GM19324 (cell line): Measurements from ENCODE around the gene SLC2A11.
"Not testable (repeated sequence)": the region's sequence is repeated elsewhere in the genome, so short reads cannot be mapped to it uniquely, and the experiment has no call there.

ENCODE experiments used
- ATAC-seq: cut with Tn5 transposase; IDR thresholded peaks from one replicate; pipeline ENCODE4 v1.9.1; 2021; ENCODE audit warnings: mild to moderate bottlenecking, moderate library complexity; ENCODE audit not compliant: unreplicated experiment, low FRiP score

SLC2A11 gene

DNA sequence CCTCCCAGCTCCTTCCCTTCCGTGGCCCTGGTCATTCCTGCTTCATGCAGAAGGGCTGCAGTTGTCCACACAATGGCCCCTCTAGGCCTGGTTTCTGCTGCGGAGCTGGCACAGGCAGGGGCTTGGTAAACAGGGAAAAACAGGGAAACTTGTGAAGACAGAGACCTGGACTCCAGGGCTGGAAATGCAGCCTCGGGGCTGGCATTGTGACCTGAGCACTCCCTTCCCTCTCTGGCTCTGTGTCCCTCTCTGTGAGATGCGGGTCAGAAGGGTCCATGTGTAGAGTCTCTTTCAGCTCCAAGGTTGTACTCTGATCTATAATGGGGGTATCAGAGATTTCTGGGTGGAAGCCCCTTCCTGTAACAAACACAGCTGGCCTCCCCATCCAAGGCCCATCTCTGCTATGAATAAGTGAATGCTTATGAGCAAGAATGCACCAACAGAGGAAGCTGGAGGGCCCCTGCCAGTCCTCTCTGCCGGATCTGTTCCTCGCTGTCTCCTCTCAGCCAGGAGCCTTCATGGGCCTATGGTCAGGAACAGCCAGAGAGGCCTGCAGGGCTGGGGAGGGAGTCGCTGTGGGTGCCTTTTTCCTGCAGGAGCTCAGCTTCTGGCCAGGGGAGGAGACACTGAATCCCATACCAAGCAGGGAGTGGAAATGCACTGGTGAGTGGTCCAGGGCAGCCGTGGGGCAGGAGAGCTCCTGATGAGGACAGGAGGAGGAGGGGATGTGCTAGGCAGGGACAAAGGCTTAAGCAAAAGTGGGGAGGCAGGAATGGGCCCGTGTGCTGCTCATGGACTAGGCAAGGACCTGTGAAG, 12.2 kb upstream of the SLC2A11 start:
- ATAC-seq = no peak

DNA sequence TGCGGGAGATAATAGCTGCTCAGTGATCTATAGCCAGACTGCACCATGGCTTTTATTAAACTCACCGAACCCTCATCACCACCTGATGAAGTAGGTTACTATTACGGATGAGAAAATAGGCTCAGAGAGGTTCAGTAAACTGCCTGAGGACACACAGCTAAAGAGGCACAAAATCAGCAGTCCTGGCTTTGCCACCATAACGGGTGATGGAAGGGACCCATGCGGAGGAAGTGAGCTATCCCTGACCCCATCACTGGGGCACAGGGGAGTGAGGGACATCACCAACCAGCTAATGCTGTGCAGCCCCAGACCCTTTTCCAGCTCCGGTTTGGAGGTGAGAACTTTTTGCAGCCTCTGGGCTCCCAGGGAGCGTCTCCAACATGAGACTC, 11.6 kb upstream of the SLC2A11 start:
- no peak for ATAC-seq

DNA sequence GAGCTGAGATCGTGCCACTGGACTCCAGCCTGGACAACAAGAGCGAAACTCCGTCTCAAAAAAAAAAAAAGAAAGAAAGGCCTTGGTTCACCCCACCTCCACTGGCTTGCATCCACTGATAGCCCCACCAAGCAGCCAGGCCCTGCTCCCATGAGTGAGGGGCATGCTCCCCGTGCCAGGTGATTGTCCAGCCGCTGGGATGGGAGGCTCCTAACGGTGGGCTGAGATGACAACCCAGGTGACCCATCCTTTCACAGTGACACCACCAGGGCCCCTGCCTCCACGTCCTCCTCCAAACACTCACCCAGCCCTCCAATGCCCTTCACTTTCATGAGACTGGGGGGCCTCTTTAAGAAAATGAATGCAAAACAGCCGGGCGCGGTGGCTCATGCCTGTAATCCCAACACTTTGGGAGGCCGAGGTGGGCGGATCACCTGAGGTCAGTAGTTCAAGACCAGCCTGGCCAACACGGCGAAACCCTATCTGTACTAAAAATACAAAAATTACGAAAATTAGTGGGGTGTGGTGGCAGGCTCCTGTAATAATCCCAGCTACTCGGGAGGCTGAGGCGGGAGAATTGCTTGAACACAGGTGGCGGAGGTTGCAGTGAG, 10.3 kb upstream of the SLC2A11 start:
- no peak for ATAC-seq

DNA sequence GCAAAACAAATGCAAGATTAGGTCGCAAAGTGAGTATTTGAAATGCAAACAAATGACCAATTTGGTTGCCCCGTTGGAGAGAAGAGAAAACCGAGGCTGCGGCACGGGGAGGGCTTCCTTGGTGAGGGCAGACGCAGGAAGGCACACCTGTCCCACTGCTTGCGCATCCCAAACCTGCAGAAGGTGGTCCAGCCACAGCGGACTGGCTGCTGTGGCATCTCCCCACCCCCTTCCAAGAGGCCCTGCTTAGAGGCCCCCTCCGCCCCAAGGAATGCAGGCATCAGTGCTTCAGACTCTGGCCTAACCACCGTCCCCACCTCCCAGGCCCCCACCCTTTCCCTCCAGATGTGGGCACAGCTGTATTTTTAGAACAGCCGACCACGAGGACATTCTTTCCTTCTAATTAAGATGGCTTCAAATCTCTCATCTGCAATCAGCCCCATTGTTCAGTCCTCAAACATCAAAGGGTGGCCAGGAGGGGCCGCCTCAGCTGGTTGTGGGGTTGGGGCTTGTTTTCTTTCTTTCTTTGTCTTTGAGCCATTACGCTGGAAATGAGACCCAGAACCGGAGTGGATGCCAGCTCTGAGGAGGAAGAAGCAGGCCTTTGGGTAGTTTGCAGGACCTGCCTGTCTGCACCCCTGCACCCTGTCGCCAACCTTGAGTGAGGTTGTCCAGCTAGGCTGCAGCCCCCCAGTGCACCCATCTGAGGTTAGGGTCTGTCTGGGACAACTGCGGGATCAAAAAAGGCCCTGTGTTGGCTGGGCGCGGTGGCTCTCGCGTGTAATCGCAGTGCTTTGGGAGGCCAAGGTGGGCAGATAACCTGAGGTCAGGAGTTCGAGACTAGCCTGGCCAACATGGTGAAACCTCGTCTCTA, 9.4 kb upstream of the SLC2A11 start:
- ATAC-seq = no peak

DNA sequence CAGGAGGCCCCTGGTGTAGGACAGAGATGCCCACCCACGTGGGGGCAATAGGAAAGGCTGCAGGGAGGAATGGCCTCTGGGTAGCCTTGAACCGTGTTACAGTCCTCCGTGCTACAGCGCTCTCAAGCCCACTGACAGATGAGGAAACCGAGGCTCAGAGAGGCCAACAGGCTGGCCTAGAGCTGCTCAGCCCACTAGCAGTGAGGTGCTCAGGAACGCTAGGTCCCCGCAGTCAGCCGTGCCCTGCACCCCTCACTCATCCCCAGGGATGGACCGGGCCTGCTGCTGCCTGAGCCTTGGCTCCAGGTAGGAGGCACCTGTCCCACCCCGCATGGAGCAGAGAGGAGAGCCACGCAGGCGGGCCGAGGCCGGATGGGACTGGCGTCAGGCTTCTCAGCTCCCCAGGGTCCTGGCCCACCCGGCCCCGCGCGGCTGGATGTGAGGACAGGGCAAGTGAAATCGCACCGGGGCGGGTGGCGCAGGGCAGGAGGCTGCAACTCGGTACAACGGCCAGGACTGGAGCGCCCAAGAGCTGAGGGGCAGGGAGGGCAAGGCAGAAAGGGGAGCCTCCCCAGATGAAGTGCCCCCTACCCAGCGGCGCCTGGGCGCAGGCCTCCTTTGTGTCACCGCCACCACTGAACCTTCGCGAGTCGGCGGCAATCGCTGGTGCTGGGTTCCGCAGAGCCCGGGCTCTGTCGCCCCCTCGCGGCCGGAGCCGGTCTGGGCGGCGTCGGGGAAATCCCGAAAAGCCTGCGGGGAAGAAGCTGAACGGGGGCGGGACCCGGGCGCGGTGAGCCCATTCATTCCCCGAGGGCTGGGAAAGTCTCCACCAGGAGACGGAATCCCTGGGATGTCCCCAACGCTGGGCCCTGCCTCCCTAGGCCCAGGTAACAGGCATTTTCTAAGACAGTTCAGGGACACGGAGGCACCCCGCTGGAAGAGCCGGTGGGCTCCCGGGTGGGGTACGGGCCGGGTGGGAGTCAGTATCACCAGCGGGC, 8.4 kb upstream of the SLC2A11 start:
- peak; percentile 50 for ATAC-seq

DNA sequence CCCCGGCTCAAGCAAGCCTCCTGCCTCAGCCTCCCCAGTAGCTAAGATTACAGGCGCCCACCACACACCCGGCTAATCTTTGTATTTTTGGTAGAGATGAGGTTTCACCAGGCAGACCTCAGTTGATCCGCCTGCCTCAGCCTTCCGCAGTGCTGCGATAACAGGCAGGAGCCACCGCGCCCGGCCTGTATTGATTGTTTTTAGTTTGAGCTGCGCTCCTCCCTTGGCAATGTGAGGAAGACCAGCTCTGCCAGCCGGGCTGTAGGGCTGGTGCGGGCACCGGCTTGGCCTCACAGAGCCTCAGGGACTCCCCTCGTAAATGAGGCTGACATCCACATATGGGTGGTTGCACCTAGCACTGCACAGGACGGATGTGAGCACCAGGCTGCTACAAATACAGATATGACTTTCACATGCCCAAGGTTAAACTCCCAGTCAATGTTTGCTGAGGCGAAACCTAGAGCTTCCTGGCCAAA, 7.5 kb upstream of the SLC2A11 start:
- no peak for ATAC-seq

DNA sequence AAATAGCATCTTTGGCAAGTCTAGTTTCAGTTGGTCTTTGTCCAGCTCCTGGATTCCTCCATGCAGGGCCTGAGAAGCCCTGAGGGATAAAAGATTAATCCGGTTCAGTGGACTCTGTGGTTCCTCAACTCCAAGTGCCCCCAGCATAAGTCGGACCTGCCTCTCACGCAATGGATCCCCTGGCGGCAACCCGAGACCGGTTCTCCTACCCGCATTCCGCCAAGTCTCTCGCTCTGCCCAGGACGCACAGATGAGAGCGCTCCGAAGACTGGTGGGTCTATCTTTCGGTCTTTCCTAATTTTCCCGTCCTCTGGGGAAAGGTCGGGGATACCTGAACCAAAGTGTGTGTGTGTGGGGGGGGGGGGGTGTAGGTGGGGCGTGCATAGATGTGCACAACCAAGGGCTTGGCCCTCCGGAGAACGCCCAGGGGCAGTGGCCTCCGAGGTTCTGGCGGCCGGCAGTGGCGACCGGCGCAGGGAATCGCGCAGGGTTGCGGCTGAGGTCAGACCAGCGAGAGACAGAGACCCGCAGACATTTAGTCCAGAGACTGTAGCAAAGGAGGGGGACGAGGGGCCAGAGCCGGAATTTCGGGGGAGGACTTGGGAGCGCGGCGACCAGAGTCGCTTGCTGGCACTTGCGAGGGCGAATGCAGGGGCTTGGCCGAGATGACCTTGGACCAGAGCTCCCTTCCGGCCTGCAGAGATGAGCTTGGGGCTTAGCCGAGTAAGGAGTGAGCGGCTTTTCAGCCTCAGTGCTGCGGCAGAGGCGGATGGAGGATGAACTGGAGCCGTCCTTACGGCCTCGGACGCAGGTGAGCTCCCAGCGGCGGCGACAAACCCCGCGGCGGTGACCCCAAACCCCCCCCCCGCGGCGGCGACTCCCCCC, 712 bp upstream of the SLC2A11 start:
- peak; percentile 41 for ATAC-seq

DNA sequence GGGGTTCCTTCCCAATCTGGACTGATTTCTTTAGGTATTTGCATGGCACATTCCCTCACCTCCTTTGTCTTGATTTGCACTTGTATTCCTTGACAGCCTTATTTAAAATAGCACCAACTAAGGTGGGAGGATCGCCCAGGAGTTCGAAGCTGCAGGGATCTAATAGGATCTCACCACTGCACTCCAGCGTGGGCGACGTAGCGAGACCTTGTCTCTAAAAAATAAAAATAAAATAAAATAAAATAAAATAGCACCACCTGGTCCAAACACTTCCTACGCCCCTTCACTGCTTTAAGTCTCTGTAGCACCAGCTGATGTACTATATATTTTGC, 775 bp downstream of the SLC2A11 start:
- ATAC-seq = no peak

DNA sequence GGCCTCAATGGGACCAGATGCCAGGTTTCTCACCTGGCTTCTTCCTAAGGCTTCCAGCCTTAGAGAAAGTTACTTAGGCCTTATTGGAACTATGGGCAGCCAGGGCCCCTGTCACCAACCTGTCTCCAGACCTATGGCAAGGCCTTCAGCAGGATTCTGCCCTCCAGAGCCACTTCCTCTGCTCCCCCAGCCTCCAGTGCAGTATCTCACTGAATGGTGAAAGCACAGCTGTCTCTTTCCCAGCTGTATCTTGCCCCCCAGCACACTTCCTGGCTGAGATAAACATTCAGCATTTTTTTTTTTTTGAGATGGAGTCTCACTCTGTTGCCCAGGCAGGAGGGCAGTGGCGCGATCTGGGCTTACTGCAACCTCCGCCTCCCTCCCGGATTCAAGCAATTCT, 1.5 kb downstream of the SLC2A11 start:
- ATAC-seq = no peak

DNA sequence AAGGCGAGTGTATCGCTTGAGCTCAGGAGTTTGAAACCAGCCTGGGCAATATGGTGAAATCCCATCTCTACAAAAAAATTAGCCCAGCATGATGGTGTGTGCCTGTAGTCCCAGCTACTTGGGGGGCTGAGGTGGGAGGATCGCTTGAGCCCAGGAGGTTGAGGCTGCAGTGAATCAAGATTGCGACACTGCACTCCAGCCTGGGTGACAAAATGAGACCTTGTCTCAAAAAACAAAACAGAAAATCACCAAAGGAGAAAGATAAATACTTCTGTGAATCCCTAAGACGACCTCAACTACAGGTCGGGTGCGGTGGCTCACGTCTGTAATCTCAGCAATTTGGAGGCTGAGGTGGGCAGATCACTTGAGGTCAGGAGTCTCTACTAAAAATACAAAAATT, 2.5 kb downstream of the SLC2A11 start:
- not testable (repeated sequence) for ATAC-seq

DNA sequence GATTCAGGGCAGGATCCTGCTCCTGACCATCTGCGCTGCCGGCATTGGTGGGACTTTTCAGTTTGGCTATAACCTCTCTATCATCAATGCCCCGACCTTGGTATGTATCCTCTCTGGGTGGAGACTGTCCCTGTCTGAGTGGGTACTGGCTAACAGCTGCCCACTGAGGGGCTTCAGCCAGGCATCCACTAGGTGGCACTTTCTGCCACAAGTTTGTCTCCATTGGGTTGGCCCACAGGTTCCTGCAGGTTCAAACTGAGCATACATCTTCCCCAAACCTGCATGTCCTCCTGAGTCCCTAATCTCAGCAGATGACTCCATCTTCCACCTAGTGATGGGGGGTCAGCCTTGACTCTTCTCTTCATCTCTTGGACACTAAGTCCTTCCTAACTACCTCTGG, 4.4 kb downstream of the SLC2A11 start:
- no peak for ATAC-seq

DNA sequence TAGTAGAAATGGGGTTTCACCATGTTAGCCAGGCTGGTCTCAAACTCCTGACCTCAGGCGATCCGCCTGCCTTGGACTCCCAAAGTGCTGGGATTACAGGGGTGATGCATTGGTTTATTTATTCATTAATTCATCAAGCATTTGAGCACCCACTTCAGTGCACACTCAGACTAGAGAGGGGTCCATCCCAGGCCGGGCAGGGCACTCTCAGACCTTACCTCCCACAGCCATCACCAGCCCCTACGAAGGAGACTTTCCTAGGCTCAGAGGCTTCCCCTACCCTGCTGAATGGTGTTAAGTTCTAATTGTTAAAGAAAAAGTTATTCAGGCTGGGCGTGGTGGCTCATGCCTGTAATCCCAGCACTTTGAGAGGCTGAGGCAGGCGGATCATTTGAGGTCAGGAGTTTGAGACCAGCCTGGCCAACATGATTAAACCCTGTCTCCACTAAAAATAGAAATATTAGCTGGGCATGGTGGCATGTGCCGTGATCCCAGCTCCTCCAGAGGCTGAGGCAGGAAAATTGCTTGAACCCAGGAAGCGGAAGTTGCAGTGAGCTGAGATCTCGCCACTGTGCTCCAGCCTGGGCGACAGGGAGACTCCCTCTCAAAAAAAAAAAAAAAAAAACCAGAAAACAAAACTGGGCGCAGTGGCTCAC, 7.0 kb downstream of the SLC2A11 start:
- not testable (repeated sequence) for ATAC-seq

DNA sequence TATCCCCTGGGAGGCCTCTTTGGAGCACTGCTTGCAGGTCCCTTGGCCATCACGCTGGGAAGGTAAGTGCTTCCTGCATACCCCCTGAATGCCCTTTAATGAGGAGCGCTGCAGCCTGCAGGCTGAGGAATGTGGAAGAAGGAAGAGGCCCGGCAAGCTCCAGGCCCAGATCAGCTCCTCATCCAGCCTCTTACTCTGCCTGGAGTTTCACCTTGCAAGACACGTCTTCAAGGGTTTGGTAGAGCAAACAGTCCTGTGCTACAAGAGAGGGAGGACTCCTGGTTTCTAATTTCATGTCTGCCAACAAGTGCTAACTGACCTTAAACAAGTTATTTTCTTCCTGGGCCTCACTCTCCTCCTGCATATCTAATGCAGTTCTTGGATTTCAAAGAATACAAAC, 10.9 kb downstream of the SLC2A11 start:
- no peak for ATAC-seq

DNA sequence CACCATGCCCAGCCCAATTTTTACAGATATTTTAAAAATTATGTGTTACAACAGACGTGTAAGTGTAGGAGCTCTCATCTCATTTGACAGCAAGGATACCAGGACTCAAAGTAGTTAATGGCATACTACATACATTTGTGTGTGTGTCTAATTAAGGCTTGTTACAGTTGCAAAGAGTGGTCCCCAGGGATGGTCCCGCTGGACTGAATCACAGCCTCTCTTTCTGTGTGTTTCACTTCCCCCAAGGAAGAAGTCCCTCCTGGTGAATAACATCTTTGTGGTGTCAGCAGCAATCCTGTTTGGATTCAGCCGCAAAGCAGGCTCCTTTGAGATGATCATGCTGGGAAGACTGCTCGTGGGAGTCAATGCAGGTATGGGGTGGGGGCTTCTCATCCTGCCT, 17.2 kb downstream of the SLC2A11 start:
- ATAC-seq = no peak

DNA sequence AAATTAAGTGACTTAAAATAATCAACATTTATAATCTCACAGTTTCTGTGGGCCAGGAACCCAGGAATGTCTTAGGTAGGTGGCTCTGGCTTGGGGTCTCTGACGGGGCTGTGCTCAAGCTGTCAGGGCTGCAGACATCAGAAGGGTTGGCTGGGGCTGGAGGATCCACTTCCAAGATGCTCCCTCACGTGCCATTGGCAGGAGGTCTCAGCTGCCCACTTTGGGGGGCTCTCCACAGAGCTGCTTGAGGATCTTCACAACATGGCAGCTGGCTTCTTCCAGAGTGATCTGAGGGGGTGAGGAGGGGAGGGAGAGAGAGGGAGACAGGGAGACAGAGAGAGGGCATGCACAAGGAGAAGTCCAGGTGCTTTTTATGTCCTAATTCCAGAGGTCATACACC, 18.1 kb downstream of the SLC2A11 start:
- no peak for ATAC-seq

DNA sequence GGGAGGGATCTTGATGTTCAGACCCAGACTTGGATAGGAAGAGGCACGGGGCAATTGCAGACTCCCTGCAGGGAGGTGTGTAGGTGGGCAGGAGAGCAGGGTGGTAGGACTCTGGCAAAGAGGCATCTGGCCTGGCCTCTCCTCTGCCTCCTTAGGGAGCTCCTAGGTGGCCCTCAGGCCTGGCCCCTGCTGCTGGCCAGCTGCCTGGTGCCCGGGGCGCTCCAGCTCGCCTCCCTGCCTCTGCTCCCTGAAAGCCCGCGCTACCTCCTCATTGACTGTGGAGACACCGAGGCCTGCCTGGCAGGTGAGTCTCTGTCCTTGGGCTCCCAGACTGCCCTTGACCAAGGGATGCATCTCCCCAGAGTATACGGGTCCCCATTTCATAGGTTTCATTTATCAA, 19.9 kb downstream of the SLC2A11 start:
- no peak for ATAC-seq

DNA sequence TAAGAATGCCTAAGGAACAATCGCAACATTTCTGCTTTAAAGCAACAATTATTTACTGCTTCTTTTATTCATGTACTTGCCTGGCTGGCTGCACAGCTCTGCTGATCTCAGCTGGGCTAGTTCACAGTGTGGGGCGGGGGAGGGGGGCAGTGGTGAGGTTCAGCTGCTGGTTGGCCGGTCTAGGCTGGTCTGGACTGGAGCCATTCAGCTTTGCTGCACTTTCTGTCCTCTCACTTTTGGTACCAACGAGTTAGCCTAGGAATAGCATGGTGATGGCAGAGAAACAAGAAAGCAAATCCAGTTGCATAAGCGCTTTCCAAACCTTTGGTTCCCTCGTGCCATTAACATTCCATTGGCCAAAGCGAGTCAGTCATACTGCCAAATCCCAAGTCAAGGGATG, 20.5 kb downstream of the SLC2A11 start:
- ATAC-seq = no peak

DNA sequence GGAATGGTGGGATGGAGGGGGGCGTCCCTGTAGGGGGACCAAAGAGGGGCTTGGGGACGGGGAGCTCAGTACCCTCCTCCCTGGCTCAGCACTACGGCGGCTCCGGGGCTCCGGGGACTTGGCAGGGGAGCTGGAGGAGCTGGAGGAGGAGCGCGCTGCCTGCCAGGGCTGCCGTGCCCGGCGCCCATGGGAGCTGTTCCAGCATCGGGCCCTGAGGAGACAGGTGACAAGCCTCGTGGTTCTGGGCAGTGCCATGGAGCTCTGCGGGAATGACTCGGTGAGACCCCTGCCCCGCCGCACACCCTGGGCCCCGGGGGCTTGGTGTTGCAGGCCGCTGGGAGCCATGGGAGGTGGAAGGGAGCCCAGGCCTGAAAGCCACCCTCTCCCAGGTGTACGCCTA, 24.7 kb downstream of the SLC2A11 start:
- ATAC-seq = no peak

DNA sequence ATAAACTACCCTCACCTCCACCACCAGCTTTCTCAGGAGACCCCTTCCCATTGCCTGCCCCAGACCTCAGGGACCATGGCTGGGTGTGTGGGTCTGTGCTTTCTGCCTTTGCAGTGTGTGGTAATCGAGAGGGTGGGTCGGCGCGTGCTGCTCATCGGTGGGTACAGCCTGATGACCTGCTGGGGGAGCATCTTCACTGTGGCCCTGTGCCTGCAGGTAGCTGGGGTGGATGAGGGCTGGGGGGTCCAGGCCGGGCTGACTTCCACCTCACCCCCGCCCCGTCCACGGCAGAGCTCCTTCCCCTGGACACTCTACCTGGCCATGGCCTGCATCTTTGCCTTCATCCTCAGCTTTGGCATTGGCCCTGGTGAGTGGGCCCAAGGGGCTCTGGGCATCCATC, 26.0 kb downstream of the SLC2A11 start:
- ATAC-seq = no peak
